Pancreas (tissue), 10 donors: ENCODE data around the gene RAD51B. TPM values are rescaled to one million over a fixed set of nuclear protein-coding genes. Genes with fewer than 3 reads are reported as not detected.

Source experiments
- ATAC-seq, 4 donors: fragments of 200-7000 bp; cut with Tn5 transposase; one replicate each; pipeline versions ENCODE4 v1.8.0 to v1.9.1; 2020; ENCODE audit warnings: mild to moderate bottlenecking in 4 of 4, moderate library complexity in 4 of 4
- DNase-seq, 6 donors: peaks; one replicate each; pipeline ENCODE4 v3.0.0-alpha.2; 2020
- FAIRE-seq: peaks from 2 replicates; lab custom pipeline; 2012; peaks lifted over from hg19 to GRCh38; lab: Jason Lieb, UNC
- H3K27ac ChIP-seq, 4 donors: fragments of 200-600 bp; sonication (generic); 1 replicate in 3 of 4; 2 replicates in 1 of 4; pipeline versions ENCODE4 v1.5.0 to v1.8.0; 2020
- H3K27me3 ChIP-seq, 4 donors: fragments of 200-600 bp; one replicate each; pipeline ENCODE4 v1.8.0; 2021
- H3K36me3 ChIP-seq, 3 donors: fragments of 200-600 bp; sonication (generic) in 1 of 3; one replicate each; pipeline versions ENCODE4 v1.5.0 to v1.8.0; 2020 to 2021
- H3K4me1 ChIP-seq, 3 donors: fragments of 200-600 bp; one replicate each; pipeline ENCODE4 v1.8.0; 2021
- H3K4me3 ChIP-seq, 4 donors: fragments of 200-600 bp; sonication (generic) in 2 of 4; one replicate each; pipeline versions ENCODE4 v1.5.0 to v1.8.0; 2020 to 2021
- H3K9me3 ChIP-seq, 4 donors: fragments of 200-600 bp; one replicate each; pipeline ENCODE4 v1.8.0; 2021
- CTCF ChIP-seq, 4 donors: fragments of 200-600 bp; sonication (generic) in 3 of 4; IDR thresholded peaks; one replicate each; pipeline versions ENCODE4 v1.5.0 to v1.8.0; 2021; ENCODE audit warnings: antibody characterized with exemption in 4 of 4
- WGBS, 2 donors: extraction: QIAGEN DNeasy Blood & Tissue Kit; methylation state at CpG; one replicate each; pipeline ENCODE4 v1.1.7; 2013; 5-methylcytosine and 5-hydroxymethylcytosine counted together
- intact Hi-C, 3 donors: fragments of 100-400 bp; cut with DNase I; formaldehyde crosslinking; loops; one replicate each; pipeline versions ENCODE4 v1.11.1 to v1.14.2; 2022
- polyA plus RNA-seq, 2 donors: library from polyadenylated mRNA; stranded (reverse); fragments of 200-250 nt; gene quantifications; one replicate each; pipeline ENCODE4 v1.2.3, GENCODE V29; 2013
- total RNA-seq, 6 donors: library from RNA; stranded (reverse); fragmentation: NEBNext Ultra II Directional in 4 of 6; extraction: Animal tissue kit (Norgen Biotek cat#: 25700) in 4 of 6; gene quantifications; one replicate each; pipeline versions ENCODE4 v1.2.1 to v1.2.4, GENCODE V29; 2021 to 2023
- donor health status: healthy with polysubstance abuse.
- donor health status: DM: no; HTN: no; CAD: no; lungs with moderate emphysema.
- donor health status: DM: no; HTN: no; CAD: no.
- donor health status: control.
- donor health status: control.
- donor health status: Bipolar disorder and iron deficiency.
- donor health status: DM: yes; HTN: yes; CAD: no.
- donor health status: DM: no; HTN: no; CAD: no.
- donor health status: DM: no; HTN: no; CAD: no.
- donor health status: DM: yes; HTN: yes; CAD: no.

RAD51B gene
- total and polyA plus RNA-seq, 8 donors: 1.1 to 17.3 (median 5.8) TPM

GRCh38 chr14:68525516-68525915 lies 705.9 kb downstream of the RAD51B start:
- no peaks in the 10 kb centered on the region for H3K36me3 ChIP-seq
- no peak for ATAC-seq
- no peaks in the 10 kb centered on the region for H3K27me3 ChIP-seq
- H3K4me3 ChIP-seq: no peak overlapping the region
- DNase-seq: no peak
- no peak for FAIRE-seq
- intact Hi-C loops: loop anchor here in 1 of 3 donors (10.0 kb wide), 1 partner anchor 259 kb away; no protein-coding TSS in a partner anchor
- peaks cover 53 to 75% (median 73%) of the 10 kb centered on the region in 3 donors for H3K4me1 ChIP-seq
- no peak for TF ChIP-seq CTCF (IDR thresholded peaks at IDR 0.05)
- H3K9me3 ChIP-seq: no peaks in the 10 kb centered on the region
- peak overlapping the region in 1 of 4 donors; percentile 93 for H3K27ac ChIP-seq
- WGBS, 2 donors: 97% methylated on average over 4 of the region's 4 CpGs

GRCh38 chr14:68526512-68527091 lies 707.0 kb downstream of the RAD51B start:
- Histone ChIP-seq H3K9me3 (no peaks in the 10 kb centered on the region), H3K4me3 (no peak overlapping the region), H3K27me3 (no peaks in the 10 kb centered on the region), H3K4me1 (peaks cover 44 to 64% (median 64%) of the 10 kb centered on the region in 3 donors), H3K36me3 (no peaks in the 10 kb centered on the region), H3K27ac (peak overlapping the region; percentile 13 to 89 (median 78))
- 49 to 52% methylated on average over 8 of the region's 8 CpGs for WGBS, 2 donors
- no peak for FAIRE-seq
- intact Hi-C loops: loop anchor here in 1 of 3 donors (10.0 kb wide), 1 partner anchor 258 kb away; no protein-coding TSS in a partner anchor
- no peak for TF ChIP-seq CTCF (IDR thresholded peaks at IDR 0.05)
- DNase-seq: peak in 5 of 6 donors; percentile 68 to 86 (median 75)
- ATAC-seq: peak; percentile 68 to 87 (median 83)

DNA sequence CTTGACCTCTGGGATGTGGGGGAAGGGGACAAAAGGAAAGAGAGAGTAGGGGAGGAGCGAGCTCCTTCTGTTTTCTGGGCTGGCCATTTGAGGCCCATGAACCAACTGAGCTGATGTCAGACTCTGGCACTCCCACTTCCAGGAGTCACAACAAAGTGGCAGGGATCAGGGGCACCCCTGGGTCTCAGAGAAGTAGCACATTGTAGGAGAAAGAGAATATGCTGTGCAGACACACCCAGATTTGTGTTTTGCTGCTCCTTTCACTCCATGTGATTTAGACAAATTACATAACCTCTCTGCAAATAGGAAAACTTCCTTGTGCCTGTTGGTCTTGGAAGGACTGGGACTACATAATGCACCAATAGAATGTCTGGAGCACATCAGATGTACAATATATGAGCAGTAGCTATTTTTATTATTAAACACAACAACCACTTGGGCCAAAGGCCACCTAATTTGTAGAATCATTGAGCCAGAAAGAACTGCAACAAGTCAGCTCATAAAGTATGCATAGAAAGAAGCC lies 707.8 kb downstream of the RAD51B start:
- peaks cover 36 to 56% (median 56%) of the 10 kb centered on the region in 3 donors for H3K4me1 ChIP-seq
- H3K27ac ChIP-seq: peak overlapping the region; percentile 13 to 89 (median 78)
- H3K9me3 ChIP-seq: no peaks in the 10 kb centered on the region
- WGBS, 2 donors: 68 to 82% methylated on average over 1 of the region's 1 CpG
- DNase-seq: peak in 3 of 6 donors; percentile 36 to 42 (median 38)
- no peak for TF ChIP-seq CTCF (IDR thresholded peaks at IDR 0.05)
- no peaks in the 10 kb centered on the region for H3K27me3 ChIP-seq
- no peak for FAIRE-seq
- H3K36me3 ChIP-seq: no peaks in the 10 kb centered on the region
- ATAC-seq: peak; percentile 72 to 78 (median 75)
- no peak overlapping the region for H3K4me3 ChIP-seq
- intact Hi-C loops: loop anchor here in 1 of 3 donors (10.0 kb wide), 1 partner anchor 257 kb away; no protein-coding TSS in a partner anchor

GRCh38 chr14:68528040-68528687 lies 708.6 kb downstream of the RAD51B start:
- intact Hi-C loops: loop anchor here in 1 of 3 donors (10.0 kb wide), 1 partner anchor 257 kb away; no protein-coding TSS in a partner anchor
- no peaks in the 10 kb centered on the region for H3K9me3 ChIP-seq
- WGBS, 2 donors: 77 to 82% methylated on average over 2 of the region's 2 CpGs
- TF ChIP-seq CTCF (IDR thresholded peaks at IDR 0.05): no peak
- ATAC-seq: peak in 1 of 4 donors; percentile 39
- H3K27ac ChIP-seq: peak overlapping the region in 3 of 4 donors; percentile 68 to 89 (median 87)
- H3K4me3 ChIP-seq: no peak overlapping the region
- FAIRE-seq: peak; percentile 26
- H3K27me3 ChIP-seq: no peaks in the 10 kb centered on the region
- H3K36me3 ChIP-seq: no peaks in the 10 kb centered on the region
- H3K4me1 ChIP-seq: peaks cover 35 to 50% (median 48%) of the 10 kb centered on the region in 3 donors
- DNase-seq: no peak
